Endometrial microvascular endothelial cells (primary cell): ENCODE data around the gene AMER3. TPM values are rescaled to one million over a fixed set of nuclear protein-coding genes. Genes with fewer than 3 reads are reported as not detected.
"Not testable (repeated sequence)": the region's sequence is repeated elsewhere in the genome, so short reads cannot be mapped to it uniquely, and the experiment has no call there.

Source experiments
- in situ Hi-C: cut with HindIII; loops from 2 replicates; pipeline ENCODE4 v1.10.0; 2017; ENCODE audit warnings: low sequenced_read_pairs, low pct_unique_long_range_greater_than_20kb; ENCODE audit errors: inconsistent ontology term
- total RNA-seq: library from RNA; depleted of rRNA; stranded (reverse); fragments of >200 nt; gene quantifications from one replicate; pipeline ENCODE4 v1.2.3, GENCODE V29; 2015; ENCODE audit errors: inconsistent ontology term

The AMER3 gene, protein sequence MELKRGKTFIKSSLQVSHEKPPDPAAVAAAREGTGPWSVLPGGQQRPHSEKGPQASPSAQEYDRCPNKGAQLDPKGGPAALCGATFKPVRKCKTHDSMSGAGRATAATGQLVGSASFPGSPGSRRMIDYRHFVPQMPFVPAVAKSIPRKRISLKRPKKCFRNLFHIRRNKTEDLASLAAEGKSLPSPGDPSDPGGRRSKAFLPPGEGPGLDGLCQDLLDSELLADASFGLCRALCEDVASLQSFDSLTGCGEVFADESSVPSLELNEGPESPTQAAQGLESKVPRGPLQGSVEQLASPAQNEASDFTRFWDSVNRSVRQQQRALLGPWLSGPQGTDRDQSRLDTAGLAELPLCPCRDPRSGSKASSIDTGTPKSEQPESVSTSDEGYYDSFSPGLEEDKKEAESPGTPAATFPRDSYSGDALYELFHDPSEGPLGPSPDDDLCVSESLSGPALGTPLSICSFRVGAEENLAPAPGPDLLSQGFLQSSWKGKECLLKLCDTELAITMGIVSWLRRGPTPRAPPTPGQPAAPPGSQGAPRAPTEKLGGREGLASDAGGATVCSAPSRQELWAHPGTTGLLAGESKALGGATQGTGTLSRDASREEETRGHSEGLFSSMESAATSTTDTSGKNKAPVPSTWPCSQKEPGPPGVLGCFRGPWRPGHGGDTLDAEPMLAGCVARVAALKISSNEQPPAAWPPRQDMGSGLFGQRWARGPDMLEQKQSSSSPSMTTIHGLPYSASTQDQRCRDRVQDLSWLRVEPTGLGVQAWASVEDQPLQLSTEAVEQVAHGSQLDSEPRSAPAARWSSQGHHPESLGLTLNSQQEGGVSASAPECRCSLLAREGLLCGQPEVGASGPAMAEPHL
- not detected for total RNA-seq

DNA sequence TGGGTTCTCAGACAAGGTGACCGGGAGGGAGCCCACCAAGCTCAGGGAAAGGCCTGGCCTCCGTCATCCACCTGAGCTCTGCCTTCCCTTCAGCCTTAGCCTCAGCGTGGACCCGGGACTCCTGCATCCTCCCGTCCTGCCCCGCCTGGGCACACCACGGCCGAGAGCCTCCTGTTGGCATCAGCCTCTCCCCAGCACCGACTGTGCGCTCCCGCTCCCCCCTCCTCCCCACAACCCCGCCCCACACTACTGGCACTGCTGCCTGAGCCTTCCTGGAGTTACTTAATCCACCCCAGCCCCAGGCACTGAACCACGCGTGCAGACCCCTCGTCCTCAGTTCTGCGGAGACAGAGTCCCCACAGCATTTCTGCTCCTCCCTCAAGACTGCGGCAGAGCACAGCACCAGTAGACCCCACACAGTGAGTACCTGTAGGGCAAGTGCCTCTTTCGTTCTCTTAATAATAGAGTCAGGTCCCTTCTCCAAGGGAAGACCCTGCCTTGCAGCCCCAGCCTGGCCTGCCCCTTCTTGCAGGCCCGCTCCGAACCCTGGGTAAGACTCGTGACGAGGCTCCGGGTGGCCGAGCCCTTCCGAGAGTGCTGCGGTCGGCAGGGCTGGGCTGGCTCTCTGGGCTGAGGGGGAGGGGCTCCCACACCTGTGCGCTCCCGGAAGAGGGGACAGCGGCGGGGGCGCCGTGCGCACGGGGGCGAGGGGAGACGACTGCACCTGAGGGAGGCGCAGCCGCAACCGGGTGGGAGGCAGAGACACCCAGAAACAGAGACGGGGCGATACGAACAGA lies at the start of gene AMER3:
Gene AMER3 (plus strand): TSS at position 285 of the 797 bp plus-strand sequence. CDS start 6,533 bp downstream, outside the sequence.
- in situ Hi-C loops = no loop called here

DNA sequence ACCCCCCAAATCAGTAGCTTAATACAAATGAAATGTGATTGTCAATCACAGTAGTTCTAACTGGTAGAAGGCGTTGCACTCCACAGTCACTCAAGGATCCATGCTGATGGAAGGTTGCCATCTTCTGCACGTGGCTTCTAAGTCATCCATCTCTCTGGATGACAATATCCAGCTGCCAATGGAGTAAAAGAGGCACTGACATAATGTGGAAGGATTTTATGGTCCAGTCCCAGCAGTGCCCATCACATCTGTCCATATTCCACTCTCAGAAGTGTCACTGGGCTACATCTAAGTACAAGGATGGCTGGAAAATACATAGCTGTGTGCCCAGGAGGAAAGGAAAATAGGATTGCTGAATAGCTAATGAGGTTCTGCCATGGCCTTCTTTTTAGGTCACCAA lies 40.5 kb upstream of the AMER3 start:
- in situ Hi-C loops = not testable (repeated sequence)

DNA sequence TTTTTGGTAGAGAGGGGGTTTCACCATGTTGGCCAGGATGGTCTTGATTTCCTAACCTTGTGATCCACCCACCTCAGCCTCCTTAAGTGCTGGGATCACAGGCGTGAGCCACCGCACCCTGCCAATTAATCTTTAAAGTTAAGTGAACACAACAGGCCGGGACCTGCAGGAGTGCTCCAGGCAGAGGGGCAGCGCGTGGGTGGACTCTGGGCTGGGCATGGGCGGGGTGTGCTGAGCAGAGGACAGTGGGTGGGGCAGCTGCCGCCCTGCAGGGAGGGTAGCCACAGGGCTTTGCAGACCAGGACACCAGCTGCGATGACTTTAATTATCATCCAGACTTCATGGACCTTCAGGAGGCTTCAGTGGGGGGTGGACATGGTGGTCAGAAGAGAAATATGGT lies 35.3 kb upstream of the AMER3 start:
- in situ Hi-C loops = no loop called here

DNA sequence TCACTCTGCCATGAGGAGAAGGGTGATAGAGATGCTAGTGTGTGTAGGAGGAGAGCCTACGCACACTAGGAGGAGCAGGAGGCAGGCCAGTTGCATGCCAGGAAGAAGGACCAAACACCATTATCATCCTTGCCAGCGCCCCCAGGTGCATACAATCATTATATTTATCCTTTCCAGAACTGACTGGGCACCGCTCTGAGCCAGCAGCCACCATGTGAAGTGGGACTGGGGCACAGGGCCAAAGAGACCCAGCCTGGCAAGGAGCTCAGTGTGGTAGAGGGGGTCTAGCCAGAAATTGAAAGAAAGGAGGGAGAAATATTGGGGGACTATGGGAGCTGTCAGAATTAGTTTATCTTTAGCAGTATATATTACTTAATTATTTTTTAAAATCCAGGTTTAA lies 34.8 kb upstream of the AMER3 start:
- in situ Hi-C loops = no loop called here

DNA sequence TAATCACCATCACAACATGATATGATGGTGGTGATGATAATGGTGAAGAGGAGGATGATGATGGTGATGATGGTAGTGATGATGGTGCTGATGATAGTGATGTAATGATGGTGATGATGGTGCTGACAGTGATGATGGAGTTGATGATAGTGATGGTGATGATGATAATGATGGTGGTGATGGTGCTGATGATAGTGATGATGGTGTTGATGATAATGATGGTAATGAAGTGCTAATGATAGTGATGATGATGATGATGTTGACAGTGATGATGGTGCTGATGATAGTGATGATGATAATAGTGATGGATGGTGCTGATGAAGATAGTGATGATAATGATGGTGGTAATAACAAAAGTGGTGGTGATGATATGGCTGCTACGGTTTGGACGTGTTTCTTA lies 30.9 kb upstream of the AMER3 start:
- in situ Hi-C loops = no loop called here

DNA sequence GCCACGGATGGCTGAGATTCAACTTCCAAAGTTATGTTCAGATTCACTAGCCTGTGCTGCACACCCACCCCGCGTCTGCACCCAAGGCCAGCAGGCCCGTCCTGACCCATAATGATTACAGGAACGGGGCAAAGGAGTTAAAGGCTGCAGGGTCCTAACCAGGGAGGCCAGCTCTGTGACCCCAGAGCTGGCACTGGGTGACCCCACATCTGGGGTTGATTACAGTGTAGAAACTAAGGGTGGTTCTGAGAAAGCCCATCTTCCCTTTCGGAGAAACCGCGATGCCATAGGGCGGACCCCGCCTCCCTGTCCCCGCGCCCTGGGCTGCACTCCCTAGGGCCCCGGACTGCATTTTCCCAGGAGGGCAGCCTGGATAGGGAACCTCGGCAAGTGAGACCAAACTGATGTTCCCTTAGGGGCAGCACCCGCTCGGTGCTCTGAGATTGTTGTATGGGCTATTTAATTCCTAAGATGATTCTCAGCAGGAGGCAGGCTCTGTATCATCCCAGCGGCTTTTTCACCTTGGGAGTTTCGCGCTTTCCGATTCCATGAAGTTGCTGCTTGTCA lies 28.6 kb upstream of the AMER3 start:
- in situ Hi-C loops = no loop called here

DNA sequence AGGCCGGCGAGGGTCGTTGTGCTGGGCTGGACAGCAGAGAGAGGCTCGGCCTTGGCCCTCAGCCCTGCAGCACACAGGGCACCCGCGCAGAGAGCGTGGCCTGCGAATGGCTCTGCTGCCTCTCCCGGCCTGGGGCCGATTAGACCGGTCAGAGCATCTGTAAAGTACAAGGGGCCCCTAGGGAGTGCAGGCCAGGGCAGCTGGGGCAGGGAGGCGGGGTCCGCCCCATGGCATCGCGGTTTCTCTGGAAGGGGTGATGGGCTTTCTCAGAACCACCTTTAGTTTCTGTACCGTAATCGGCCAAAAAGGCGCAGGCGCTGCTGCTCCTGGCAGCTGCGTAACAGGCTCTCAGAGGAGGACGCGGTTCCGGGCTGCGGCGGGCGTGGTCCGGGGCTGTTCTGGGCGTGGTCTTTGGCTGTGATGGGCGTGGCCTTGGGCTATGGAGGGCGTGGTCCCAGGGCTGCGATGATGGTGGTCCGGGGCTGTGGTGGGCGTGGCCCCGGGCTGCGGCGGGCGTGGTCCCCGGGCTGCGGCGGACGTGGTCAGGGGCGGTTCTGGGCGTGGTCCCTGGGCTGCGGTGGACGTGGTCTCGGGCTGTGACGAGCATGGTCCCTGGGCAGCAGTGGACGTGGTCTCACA lies 27.9 kb upstream of the AMER3 start:
- in situ Hi-C loops = no loop called here

DNA sequence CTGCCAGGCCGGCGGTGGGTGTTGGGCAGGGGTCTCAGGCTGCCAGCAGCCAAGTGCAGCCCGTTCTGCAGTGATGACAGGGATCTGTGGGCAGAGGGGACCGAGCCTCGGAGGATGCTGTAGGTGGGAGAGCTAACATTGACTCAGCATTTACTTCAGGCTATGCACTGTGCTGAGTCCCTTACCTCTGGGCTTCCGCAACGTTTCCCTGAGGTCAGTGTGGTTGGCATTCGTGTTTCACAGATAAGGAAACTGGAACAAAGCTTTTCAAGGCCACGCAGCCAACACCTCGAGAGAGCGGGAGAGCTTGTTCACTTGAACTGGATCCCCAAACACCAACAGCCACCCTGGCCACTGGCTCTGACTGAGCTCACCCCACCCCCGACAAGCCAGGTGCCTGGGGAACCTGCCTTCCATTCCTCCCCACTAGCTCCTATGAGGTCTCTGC lies 27.3 kb upstream of the AMER3 start:
- in situ Hi-C loops = no loop called here

DNA sequence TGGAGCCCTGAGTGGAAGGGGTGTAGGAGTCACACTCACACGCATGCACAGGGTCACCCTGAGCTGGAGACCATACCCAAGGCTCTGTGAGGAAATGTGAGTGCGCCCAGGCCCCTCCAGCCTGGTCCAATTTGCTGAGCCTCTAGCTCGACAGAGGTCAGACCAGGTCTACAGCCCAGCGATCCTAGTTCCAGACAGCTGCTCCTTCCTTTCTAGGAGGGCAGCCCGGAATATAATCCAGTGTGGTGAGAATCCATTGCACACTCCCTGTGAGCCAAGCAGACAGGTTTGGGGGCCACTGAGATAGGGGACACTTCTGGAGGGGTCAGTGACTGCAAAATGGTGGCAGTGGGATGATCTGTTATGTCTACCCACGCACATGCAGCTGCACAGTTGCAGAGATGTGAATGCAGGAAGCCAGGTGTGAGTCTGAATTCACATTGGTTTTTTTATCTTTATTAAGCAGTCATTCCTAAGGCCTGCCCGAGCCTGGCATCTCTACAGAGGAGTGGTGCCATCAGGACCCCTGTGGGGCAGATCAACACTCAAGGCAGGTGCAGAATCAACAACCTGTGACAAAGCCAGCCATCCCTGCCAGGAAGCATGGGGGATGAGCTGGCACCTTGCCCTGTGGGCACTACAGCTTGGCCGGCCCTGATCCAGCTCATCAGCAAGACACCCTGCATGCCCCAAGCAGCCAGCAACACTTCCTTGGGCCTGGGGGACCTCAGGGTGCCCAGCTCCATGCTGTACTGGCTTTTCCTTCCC lies 26.6 kb upstream of the AMER3 start, which contains the start of gene GPR148:
Gene GPR148 (plus strand): TSS at position 522 of the 768 bp plus-strand sequence. CDS start 82 bp downstream, at position 604.
- in situ Hi-C loops = no loop called here

DNA sequence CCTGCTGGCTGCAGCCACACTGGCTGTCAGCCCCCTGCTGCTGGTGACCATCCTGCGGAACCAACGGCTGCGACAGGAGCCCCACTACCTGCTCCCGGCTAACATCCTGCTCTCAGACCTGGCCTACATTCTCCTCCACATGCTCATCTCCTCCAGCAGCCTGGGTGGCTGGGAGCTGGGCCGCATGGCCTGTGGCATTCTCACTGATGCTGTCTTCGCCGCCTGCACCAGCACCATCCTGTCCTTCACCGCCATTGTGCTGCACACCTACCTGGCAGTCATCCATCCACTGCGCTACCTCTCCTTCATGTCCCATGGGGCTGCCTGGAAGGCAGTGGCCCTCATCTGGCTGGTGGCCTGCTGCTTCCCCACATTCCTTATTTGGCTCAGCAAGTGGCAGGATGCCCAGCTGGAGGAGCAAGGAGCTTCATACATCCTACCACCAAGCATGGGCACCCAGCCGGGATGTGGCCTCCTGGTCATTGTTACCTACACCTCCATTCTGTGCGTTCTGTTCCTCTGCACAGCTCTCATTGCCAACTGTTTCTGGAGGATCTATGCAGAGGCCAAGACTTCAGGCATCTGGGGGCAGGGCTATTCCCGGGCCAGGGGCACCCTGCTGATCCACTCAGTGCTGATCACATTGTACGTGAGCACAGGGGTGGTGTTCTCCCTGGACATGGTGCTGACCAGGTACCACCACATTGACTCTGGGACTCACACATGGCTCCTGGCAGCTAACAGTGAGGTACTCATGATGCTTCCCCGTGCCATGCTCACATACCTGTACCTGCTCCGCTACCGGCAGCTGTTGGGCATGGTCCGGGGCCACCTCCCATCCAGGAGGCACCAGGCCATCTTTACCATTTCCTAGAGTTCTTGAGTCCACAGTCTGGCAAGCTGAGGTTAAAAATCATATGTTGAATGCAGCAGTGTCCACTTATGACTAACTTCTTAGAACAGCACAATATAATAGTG lies 25.7 kb upstream of the AMER3 start:
- in situ Hi-C loops = no loop called here

DNA sequence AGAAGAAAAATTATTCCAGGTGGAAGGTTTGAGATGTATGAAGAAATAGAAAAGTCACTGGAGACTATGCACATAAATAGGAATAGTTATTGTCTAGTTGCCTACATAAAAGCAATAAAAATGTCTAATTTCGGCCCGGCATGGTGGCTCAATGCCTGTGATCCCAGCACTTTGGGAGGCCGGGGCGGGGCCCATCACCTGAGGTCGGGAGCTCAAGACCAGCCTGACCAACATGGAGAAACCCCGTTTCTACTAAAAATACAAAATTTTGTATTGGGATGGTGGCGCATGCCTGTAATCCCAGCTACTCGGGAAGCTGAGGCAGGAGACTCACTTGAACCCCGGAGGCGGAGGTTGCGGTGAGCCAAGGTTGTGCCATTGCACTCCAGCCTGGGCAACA lies 23.1 kb upstream of the AMER3 start:
- in situ Hi-C loops = not testable (repeated sequence)

DNA sequence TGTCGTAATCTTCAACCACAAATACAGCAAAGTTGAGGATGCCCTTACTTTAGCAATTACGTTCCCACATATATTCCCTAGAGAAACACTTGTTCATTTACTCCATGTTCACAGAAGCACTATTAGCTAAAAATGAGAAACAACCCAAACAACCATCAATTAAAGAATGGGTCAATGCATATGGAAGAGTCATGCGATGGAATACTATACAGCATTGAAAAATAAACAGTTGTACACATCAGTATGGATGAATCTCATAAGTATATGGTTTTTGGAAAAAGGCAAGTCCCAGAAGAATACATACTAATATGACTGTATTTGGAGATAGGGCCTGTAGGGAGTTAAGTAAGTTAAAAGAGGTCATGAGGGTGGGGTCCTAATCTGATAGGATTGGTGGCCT lies 20.1 kb upstream of the AMER3 start:
- in situ Hi-C loops = no loop called here

DNA sequence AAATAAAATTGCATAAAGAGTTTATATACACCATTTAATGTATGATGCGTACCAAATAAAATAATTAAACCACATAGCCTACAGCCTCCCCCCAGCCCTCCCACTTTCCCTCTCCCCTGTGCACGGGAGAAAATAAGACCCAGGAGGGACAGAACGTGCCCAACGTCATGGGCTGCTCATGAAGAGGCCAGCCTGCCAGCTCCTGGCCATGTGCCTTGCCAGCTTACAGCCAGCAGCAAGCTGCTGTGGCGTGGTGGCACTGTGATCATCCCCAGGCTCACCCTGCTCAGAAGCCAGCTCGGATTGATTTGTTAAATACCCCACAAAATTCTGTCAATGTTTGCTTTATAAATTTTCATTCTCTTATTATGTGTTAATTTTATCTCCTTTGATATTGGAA lies 18.9 kb upstream of the AMER3 start:
- in situ Hi-C loops = no loop called here

DNA sequence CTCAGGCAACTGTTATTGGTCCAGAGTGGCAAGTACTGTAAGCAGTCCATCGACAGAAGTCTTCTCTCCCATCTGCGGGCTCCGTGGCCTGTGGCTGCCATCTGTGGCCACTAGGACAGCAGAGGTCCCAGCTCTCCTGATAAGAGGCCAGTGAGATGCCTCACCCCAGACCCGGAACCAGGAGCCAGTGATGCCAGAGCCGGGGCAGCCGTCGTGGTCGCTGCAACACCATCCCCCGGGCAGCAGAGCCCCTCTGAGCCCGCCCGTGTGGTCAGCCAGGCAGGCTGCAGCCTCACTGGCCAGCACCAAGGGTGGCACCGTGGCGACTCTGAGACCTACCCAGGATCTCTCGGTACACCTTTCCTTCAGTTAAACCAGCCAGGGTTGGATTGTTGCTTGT lies 17.7 kb upstream of the AMER3 start:
- in situ Hi-C loops = no loop called here

DNA sequence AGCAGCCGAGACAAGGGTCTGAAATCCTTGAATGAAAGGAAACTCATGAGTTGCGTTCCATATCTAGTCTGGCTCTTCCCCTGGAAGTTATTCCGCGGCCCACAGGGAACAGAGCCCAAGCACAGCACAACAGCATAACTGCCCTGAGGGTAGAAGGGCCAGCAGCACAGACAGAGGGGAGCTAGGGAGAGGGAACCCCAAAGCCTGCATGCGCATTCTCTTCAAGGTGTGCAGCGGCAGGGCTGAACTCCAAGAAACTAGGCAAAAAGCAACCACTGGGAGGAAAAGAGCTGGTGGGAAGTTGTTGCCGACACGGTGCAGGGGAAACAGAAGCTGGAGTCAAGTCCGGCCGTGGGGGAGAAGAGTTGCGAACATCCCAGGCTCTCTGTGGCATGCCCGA lies 14.7 kb upstream of the AMER3 start:
- in situ Hi-C loops = no loop called here

DNA sequence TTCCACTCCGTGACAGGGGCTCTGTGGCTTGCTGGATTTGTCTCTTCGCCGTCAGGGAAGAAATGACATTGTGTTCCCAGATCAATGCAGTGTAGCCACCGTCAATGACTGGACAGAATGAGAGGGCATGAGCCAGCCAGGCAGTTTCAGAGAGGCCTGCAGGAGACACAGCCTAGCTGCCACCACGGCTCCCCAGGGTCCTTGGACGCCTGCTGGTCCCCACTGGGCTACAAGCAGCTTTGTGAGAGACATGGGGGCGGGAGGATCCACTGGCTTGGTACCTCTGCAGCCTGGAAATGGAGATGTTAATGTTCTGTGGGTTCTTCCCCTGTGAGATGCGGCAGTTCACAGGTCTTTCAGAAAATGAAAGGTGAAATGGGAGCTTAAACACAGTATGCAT lies 12.1 kb upstream of the AMER3 start:
- in situ Hi-C loops = no loop called here
